ENCODE measurements around the gene ABCC2. TPM values are rescaled to one million over a fixed set of nuclear protein-coding genes. Genes with fewer than 3 reads are reported as not detected.

ABCC2 gene
- total RNA-seq, 2 experiments from 2014 or later = 0.62 to 1.6 TPM

DNA sequence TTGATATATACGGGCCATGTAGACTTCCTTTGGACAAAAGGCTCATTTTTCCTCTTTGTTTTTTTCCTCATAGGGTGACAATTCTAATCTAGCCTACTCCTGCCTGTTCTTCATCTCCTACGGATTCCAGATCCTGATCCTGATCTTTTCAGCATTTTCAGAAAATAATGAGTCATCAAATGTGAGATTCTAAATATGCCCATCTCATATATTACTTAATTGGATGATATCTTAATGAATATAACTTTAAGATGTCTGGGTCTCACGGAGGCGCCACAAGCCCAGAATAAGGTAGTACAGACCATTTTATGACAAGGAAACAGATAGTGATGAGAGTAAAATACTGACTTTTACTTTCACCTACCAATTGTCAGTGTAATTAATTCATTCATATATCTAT, 11.4 kb downstream of the ABCC2 start:
- Mint-ChIP-seq H3K4me3 (no peak overlapping the region), H3K36me3 (ENCODE audit: low read depth) (no peaks in the 10 kb centered on the region), H3K4me1 (no peaks in the 10 kb centered on the region), H3K9me3 (ENCODE audit: low read depth) (no peaks in the 10 kb centered on the region), H3K27ac (no peak overlapping the region), H3K27me3 (no peaks in the 10 kb centered on the region)
- ChIA-PET POLR2A (no interaction called here), CTCF (no interaction called here)
- DNase-seq (no peak), ATAC-seq (no peak)
- intact Hi-C loops (cut with DNase I, micrococcal nuclease) = no loop called here

DNA sequence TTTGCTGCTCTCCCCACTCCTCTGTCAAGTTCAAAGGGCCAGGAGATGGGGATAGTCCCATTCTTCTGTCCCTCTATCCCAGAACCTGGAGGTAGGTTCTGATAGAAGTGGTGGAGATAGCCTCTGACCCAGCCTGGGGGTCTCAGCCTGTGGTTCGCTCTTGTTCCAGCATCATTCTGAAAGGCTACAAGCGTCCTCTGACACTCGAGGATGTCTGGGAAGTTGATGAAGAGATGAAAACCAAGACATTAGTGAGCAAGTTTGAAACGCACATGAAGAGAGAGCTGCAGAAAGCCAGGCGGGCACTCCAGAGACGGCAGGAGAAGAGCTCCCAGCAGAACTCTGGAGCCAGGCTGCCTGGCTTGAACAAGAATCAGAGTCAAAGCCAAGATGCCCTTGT, 14.5 kb downstream of the ABCC2 start:
- H3K27me3 Mint-ChIP-seq = no peaks in the 10 kb centered on the region
- no peak for ATAC-seq
- intact Hi-C loops (cut with DNase I, micrococcal nuclease) = no loop called here
- H3K4me1 Mint-ChIP-seq = no peaks in the 10 kb centered on the region
- H3K4me3 Mint-ChIP-seq = no peak overlapping the region
- ChIA-PET POLR2A (no interaction called here), CTCF (no interaction called here)
- DNase-seq = no peak
- no peaks in the 10 kb centered on the region for H3K9me3 Mint-ChIP-seq (ENCODE audit: low read depth)
- H3K27ac Mint-ChIP-seq = no peak overlapping the region
- no peaks in the 10 kb centered on the region for H3K36me3 Mint-ChIP-seq (ENCODE audit: low read depth)

DNA sequence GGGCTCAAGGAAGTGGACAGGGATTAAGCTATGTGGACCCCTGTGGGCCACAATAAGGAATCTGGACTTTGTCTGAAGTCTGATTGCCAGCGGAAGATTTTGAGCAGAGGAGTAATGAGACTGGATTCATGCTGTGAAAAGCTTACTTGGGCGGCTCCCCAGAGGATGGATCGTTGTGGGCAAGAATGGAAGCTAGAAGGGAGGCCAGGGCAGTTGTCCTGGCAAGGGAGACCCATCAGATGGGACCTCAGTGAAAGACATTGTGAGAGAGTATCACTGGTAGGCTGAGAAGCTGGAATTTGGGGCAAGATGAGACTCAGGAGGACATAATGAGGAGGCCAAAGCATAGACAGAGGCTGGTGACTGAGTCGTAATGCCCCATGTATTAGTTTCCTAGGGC, 15.6 kb downstream of the ABCC2 start:
- Mint-ChIP-seq H3K4me3 (no peak overlapping the region), H3K4me1 (no peaks in the 10 kb centered on the region), H3K27me3 (no peaks in the 10 kb centered on the region), H3K27ac (no peak overlapping the region), H3K9me3 (ENCODE audit: low read depth) (no peaks in the 10 kb centered on the region), H3K36me3 (ENCODE audit: low read depth) (no peaks in the 10 kb centered on the region)
- intact Hi-C loops (cut with DNase I, micrococcal nuclease) = no loop called here
- POLR2A ChIA-PET = interaction anchor here (0.6 kb wide), 1 partner anchor 717 kb away, joined by 3 read pairs; no protein-coding TSS in a partner anchor
- no peak for DNase-seq
- CTCF ChIA-PET = no interaction called here
- no peak for ATAC-seq

DNA sequence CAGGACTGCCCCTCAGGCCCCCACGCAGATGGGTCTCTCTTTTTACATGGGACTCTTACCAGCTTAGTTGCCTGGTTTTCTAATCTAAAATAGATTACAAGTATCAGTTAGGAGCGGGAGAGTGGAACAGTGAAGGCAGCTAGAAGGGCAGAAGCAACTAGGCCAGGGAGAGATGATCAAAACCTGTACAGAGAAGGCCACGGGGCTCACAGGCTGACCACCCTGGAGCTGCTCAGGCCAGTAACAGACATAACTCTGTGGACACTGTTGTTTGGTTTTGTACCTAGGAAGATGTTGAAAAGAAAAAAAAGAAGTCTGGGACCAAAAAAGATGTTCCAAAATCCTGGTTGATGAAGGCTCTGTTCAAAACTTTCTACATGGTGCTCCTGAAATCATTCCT, 16.5 kb downstream of the ABCC2 start:
- intact Hi-C loops (cut with DNase I, micrococcal nuclease) = no loop called here
- Mint-ChIP-seq H3K27me3 (no peaks in the 10 kb centered on the region), H3K4me3 (no peak overlapping the region), H3K9me3 (ENCODE audit: low read depth) (no peaks in the 10 kb centered on the region), H3K36me3 (ENCODE audit: low read depth) (peaks cover 2% of the 10 kb centered on the region), H3K4me1 (no peaks in the 10 kb centered on the region), H3K27ac (no peak overlapping the region)
- DNase-seq (no peak), ATAC-seq (no peak)
- ChIA-PET POLR2A (no interaction called here), CTCF (no interaction called here)

DNA sequence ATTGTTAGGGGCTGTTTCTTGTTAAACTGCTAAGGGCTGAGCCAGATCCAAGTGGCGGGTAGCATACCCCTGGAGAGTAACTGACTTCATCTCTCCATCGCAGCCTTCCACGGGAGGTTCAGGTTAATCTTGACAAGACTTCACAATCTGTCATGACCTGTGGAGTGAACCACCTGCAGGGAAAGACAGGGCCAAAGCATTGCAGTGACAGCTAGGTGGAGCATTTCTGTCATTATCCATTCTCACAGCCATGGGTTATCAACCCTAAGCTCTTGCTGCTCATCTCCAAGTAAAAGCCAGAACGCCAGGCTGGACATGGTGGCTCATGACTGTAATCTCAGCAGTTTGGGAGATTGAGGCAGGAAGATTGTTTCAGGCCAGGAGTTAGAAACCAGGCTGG, 17.2 kb downstream of the ABCC2 start:
- Mint-ChIP-seq H3K27me3 (no peaks in the 10 kb centered on the region), H3K27ac (no peak overlapping the region)
- POLR2A ChIA-PET = no interaction called here

DNA sequence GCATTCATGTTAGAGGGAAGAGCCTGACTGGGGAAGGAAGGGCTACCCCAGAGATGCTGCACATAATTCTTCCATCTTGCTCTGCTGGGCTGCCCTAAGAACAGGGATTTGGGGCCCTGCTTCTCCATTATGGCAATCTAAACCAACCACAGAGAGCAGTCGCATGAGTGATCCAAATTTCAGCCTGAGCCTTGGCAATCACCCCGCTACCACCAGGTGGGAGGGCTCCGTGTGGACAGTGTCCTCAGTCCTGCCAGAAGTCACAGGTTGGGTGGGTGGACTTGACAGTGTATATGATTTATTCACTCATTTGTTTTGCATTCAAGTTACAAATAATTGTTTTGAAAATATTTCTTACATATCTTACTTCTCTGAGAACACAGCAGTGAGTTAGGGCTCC, 22.0 kb downstream of the ABCC2 start:
- DNase-seq = no peak
- peaks cover 2% of the 10 kb centered on the region for H3K36me3 Mint-ChIP-seq (ENCODE audit: low read depth)
- POLR2A ChIA-PET = no interaction called here
- H3K4me1 Mint-ChIP-seq = no peaks in the 10 kb centered on the region
- ATAC-seq = no peak
- H3K27me3 Mint-ChIP-seq = no peaks in the 10 kb centered on the region
- H3K9me3 Mint-ChIP-seq (ENCODE audit: low read depth) = no peaks in the 10 kb centered on the region
- intact Hi-C loops (cut with DNase I, micrococcal nuclease) = no loop called here
- CTCF ChIA-PET = interaction anchor here (1.0 to 1.2 kb wide), 2 partner anchors 9 to 13 kb away, joined by 3 read pairs; no protein-coding TSS in a partner anchor
- H3K4me3 Mint-ChIP-seq = no peak overlapping the region
- no peak overlapping the region for H3K27ac Mint-ChIP-seq

More for the DNA sequence above, 17.2 kb downstream of the ABCC2 start:
- H3K36me3 Mint-ChIP-seq (ENCODE audit: low read depth) = peaks cover 2% of the 10 kb centered on the region
- no peak for DNase-seq
- intact Hi-C loops (cut with DNase I, micrococcal nuclease) = no loop called here
- H3K4me3 Mint-ChIP-seq = no peak overlapping the region
- no peaks in the 10 kb centered on the region for H3K9me3 Mint-ChIP-seq (ENCODE audit: low read depth)
- ATAC-seq = no peak
- CTCF ChIA-PET = no interaction called here
- H3K4me1 Mint-ChIP-seq = no peaks in the 10 kb centered on the region

DNA sequence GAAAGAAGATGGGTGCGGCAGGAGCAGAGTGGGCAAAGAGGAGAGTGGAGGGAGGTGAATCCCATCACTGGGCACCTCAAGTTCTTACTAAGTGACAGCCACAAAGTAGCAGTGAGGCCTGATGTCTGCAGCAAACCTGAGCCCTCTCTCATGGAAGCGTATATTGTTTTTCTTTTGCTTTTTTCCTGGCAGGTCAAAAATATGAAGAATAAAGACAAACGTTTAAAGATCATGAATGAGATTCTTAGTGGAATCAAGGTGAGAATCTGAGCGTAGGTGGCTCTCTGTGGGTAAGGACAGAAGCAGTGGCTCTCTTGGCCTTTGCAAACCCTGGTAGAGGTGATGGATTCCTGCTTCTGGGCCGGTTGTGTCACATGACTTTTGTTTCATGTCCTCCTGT, 22.8 kb downstream of the ABCC2 start:
- Mint-ChIP-seq H3K9me3 (ENCODE audit: low read depth) (no peaks in the 10 kb centered on the region), H3K36me3 (ENCODE audit: low read depth) (peaks cover 2% of the 10 kb centered on the region), H3K27me3 (no peaks in the 10 kb centered on the region), H3K27ac (no peak overlapping the region), H3K4me3 (no peak overlapping the region), H3K4me1 (no peaks in the 10 kb centered on the region)
- CTCF ChIA-PET = no interaction called here
- intact Hi-C loops (cut with DNase I, micrococcal nuclease) = no loop called here
- POLR2A ChIA-PET = no interaction called here
- DNase-seq (no peak), ATAC-seq (no peak)

DNA sequence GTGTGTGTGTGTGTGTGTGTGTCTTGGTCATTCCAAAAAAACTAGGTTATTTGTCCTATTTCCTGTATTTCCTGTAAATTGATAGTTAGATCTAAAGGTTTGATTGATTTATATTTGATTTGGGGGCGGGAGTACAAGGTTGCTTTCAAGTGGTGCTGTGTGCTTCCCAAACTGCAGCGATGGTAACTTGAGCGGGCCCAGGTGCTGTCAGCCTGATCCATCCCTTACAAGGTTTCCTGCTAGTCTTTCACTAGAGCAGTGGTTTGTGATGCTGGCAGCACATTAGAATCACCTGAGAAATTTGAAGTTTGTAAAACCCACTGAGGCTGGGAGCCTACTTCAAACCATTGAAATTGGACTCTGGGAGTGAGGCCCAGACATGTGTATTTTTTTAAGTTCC, 23.7 kb downstream of the ABCC2 start:
- H3K27ac Mint-ChIP-seq = no peak overlapping the region
- ChIA-PET POLR2A (no interaction called here), CTCF (interaction anchor here (0.5 kb wide), 1 partner anchor 18 kb away, joined by 3 read pairs; no protein-coding TSS in a partner anchor)
- ATAC-seq (no peak), DNase-seq (no peak)
- no peaks in the 10 kb centered on the region for H3K9me3 Mint-ChIP-seq (ENCODE audit: low read depth)
- intact Hi-C loops (cut with DNase I, micrococcal nuclease) = no loop called here
- H3K4me3 Mint-ChIP-seq = no peak overlapping the region
- peaks cover 2% of the 10 kb centered on the region for H3K36me3 Mint-ChIP-seq (ENCODE audit: low read depth)
- no peaks in the 10 kb centered on the region for H3K27me3 Mint-ChIP-seq
- H3K4me1 Mint-ChIP-seq = no peaks in the 10 kb centered on the region

DNA sequence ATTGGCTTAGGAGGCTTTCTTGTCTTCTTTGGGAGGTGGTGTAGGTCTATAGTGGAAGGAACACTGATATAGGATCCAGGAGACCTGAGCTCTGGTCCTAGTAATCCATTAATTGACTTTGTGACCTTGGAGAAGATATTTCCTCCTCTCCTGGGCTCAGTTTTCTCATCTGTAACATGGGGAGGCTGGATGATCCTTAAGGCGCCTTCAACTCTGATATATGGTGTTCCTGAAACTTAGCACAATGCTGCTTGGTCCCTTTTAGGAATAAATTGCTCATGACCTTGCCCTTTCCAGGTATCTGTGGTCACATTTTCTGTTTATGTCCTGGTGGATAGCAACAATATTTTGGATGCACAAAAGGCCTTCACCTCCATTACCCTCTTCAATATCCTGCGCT, 25.3 kb downstream of the ABCC2 start:
- Mint-ChIP-seq H3K36me3 (ENCODE audit: low read depth) (peaks cover 2% of the 10 kb centered on the region), H3K4me1 (no peaks in the 10 kb centered on the region), H3K4me3 (no peak overlapping the region), H3K9me3 (ENCODE audit: low read depth) (no peaks in the 10 kb centered on the region), H3K27ac (no peak overlapping the region), H3K27me3 (no peaks in the 10 kb centered on the region)
- ATAC-seq = no peak
- ChIA-PET POLR2A (no interaction called here), CTCF (no interaction called here)
- intact Hi-C loops (cut with DNase I, micrococcal nuclease) = no loop called here
- no peak for DNase-seq

DNA sequence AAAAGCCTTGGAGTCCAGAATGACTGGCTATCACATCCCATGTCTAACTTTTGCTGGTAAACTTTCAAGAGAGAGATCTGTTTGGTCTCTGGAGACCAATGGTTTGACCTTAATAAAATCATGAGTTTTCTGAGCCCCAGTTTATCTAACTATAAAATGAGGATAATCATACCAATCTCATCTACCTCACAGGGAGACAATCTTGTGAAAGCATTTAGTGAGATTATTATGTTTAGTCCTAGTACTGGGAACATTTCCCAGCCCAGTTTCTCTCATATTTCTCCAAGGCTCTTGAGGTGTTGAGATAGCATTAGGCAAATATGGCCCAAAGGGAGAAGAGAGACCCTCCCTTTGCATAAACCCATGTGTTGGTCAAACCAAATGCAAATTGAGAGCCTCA, 25.8 kb downstream of the ABCC2 start:
- H3K36me3 Mint-ChIP-seq (ENCODE audit: low read depth) = peaks cover 2% of the 10 kb centered on the region
- H3K27ac Mint-ChIP-seq = no peak overlapping the region
- H3K4me3 Mint-ChIP-seq = no peak overlapping the region
- no peaks in the 10 kb centered on the region for H3K9me3 Mint-ChIP-seq (ENCODE audit: low read depth)
- intact Hi-C loops (cut with DNase I, micrococcal nuclease) = no loop called here
- H3K4me1 Mint-ChIP-seq = no peaks in the 10 kb centered on the region
- no peaks in the 10 kb centered on the region for H3K27me3 Mint-ChIP-seq
- ChIA-PET CTCF (no interaction called here), POLR2A (no interaction called here)
- DNase-seq = no peak
- no peak for ATAC-seq

DNA sequence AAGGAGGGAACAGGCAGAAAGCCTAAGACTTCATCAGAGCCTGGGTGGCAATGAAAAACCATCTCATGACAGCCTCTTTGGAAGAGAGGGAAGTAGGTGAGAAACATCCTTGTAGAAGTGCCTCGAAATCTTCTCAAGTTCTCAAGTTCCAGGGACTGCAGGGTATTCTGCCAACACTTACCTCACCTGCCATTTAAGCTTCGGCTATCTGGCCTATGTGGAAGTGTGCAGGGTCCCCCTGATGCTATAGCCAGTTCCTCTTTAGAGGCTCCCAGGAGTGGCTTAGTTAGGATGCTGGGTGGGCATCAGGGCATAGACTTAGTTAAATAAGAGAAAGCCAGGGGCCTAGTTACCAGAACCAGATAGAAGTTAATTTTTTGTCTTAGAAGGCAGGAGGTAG, 27.0 kb downstream of the ABCC2 start:
- DNase-seq (no peak), ATAC-seq (no peak)
- Mint-ChIP-seq H3K36me3 (ENCODE audit: low read depth) (no peaks in the 10 kb centered on the region), H3K4me1 (no peaks in the 10 kb centered on the region), H3K4me3 (no peak overlapping the region), H3K27ac (no peak overlapping the region), H3K9me3 (ENCODE audit: low read depth) (no peaks in the 10 kb centered on the region), H3K27me3 (no peaks in the 10 kb centered on the region)
- ChIA-PET POLR2A (no interaction called here), CTCF (no interaction called here)
- intact Hi-C loops (cut with DNase I, micrococcal nuclease) = no loop called here

DNA sequence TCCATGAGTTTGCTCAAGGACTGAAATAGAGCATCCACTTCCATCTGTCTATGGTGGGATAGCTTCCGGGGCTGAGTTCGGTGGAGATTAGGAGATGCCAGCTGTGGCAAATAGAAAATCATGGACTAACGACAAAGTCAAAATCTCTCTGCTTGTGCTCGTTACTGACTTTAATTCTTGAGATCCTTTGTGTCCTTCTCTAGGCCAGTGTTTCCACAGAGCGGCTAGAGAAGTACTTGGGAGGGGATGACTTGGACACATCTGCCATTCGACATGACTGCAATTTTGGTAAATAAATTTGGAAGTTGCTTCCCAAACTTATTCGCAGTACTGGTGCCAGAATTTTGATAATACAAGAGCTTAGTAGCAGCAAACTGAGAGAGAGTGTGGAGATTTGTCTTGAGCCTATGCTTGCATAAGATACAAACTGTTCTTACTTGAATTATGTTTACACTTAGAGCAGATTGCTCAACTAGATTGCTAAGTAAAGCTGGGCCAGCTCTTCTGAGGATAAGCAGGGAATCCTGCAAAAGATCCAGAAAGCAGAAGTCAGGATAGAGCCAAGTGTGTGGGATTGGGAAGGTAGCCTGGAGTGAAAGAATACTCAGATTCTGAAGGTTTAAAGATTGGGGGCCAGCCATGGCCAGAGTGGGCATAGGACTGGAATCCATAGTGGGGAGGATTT, 27.6 kb downstream of the ABCC2 start:
- intact Hi-C loops (cut with DNase I, micrococcal nuclease) = no loop called here
- H3K9me3 Mint-ChIP-seq (ENCODE audit: low read depth) = peaks cover 1% of the 10 kb centered on the region
- DNase-seq (no peak), ATAC-seq (no peak)
- H3K27ac Mint-ChIP-seq = no peak overlapping the region
- ChIA-PET CTCF (no interaction called here), POLR2A (no interaction called here)
- H3K4me3 Mint-ChIP-seq = no peak overlapping the region
- no peaks in the 10 kb centered on the region for H3K27me3 Mint-ChIP-seq
- no peaks in the 10 kb centered on the region for H3K36me3 Mint-ChIP-seq (ENCODE audit: low read depth)
- H3K4me1 Mint-ChIP-seq = no peaks in the 10 kb centered on the region

DNA sequence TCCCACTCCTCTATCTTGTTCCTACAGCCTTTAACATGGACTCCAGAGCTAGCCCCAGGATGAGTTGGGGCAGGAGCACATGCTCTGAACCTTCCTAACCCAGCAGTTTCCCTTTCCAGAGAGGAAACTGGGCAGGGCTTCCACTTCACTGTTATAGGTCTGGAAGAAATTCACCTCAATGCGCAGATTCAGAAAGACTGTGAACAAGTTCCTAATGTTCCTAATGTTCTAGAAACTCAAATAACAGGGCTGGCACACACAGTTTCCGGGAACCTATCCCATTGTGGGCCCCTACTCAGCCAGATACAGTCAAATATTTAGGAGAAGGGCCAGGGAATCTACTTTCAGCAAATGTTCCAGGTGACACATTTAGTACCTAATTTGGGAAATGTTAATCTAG, 29.7 kb downstream of the ABCC2 start:
- no peak for ATAC-seq
- no peaks in the 10 kb centered on the region for H3K27me3 Mint-ChIP-seq
- peaks cover 1% of the 10 kb centered on the region for H3K9me3 Mint-ChIP-seq (ENCODE audit: low read depth)
- no peak overlapping the region for H3K4me3 Mint-ChIP-seq
- no peak overlapping the region for H3K27ac Mint-ChIP-seq
- ChIA-PET CTCF (interaction anchor here (0.6 to 0.8 kb wide), 2 partner anchors 670 to 1692 kb away, joined by 4 to 5 read pairs; no protein-coding TSS in a partner anchor), POLR2A (no interaction called here)
- no peaks in the 10 kb centered on the region for H3K4me1 Mint-ChIP-seq
- H3K36me3 Mint-ChIP-seq (ENCODE audit: low read depth) = no peaks in the 10 kb centered on the region
- DNase-seq = no peak
- intact Hi-C loops (cut with DNase I, micrococcal nuclease) = no loop called here
